Spleen (tissue), 7 donors: Measurements from ENCODE around the gene CACNA2D3.

Experiments used
- CTCF ChIP-seq, 11 experiments: fragments of 200-600 bp in 7 of 11; fragments of 450-650 bp in 4 of 11; sonication (generic) in 4 of 11; IDR thresholded peaks in 8 of 11; conservative IDR thresholded peaks in 3 of 11; 1 replicate in 7 of 11; 2 replicates in 4 of 11; pipeline versions ENCODE4 v1.4.0 to v1.8.0; 2016 to 2021; ENCODE audit warnings: antibody characterized with exemption in 11 of 11, inconsistent platforms in 4 of 11, mild to moderate bottlenecking in 1 of 11
- POLR2A ChIP-seq, 3 donors: fragments of 450-650 bp; IDR thresholded peaks; one replicate each; pipeline ENCODE4 v1.5.1; 2017; ENCODE audit warnings: antibody characterized with exemption in 3 of 3, mild to moderate bottlenecking in 1 of 3
- donor health status: DM: no; HTN: no; CAD: no; lungs with moderate emphysema.
- donor health status: DM: no; HTN: no; CAD: no.
- donor health status: DM: no; HTN: no; CAD: no.

GRCh38 chr3:54696313-54696712 is 574.0 kb downstream of the CACNA2D3 start:
- TF ChIP-seq CTCF (IDR thresholded peaks at IDR 0.05 in 8 of 11, conservative IDR thresholded peaks at IDR 0.05 in 3 of 11) = no peak
- TF ChIP-seq POLR2A (IDR thresholded peaks at IDR 0.05) = no peak
